ENCODE measurements around the gene ABO. TPM values are rescaled to one million over a fixed set of nuclear protein-coding genes. Genes with fewer than 3 reads are reported as not detected.

The ABO gene
- total and polyA plus RNA-seq, 9 of the 15 experiments (the other 6 are each of a cell fraction or from before 2014, with no cell fraction given), result 5.0 to 21.9 (median 11.9) TPM

- peak; percentile 71 for TF ChIP-seq PML (IDR thresholded peaks at IDR 0.05; ENCODE audit: low read length)
- no peak for TF ChIP-seq HDAC1 (IDR thresholded peaks at IDR 0.05)
- no peak for TF ChIP-seq HDAC2 (IDR thresholded peaks at IDR 0.05)
- TF ChIP-seq ARNT (IDR thresholded peaks at IDR 0.05), result no peak
- TF ChIP-seq CEBPZ (IDR thresholded peaks at IDR 0.05; ENCODE audit: borderline replicate concordance, low read depth, low read length), result no peak
- TF ChIP-seq ZNF23 (CRISPR knock-in tag; IDR thresholded peaks at IDR 0.05), result no peak
- TF ChIP-seq TOE1 (IDR thresholded peaks at IDR 0.05; ENCODE audit: borderline replicate concordance), result no peak
- TF ChIP-seq TOE1 (CRISPR knock-in tag; IDR thresholded peaks at IDR 0.05; ENCODE audit: borderline replicate concordance, low read depth), result no peak
- no peak for TF ChIP-seq TCF7 (IDR thresholded peaks at IDR 0.05; ENCODE audit: borderline replicate concordance)
- no peak for TF ChIP-seq CAMTA2 (CRISPR knock-in tag; conservative IDR thresholded peaks at IDR 0.05)
- no peak for TF ChIP-seq ZC3H4 (CRISPR knock-in tag; IDR thresholded peaks at IDR 0.05; ENCODE audit: borderline replicate concordance)
- TF ChIP-seq ZEB2 (IDR thresholded peaks at IDR 0.05), result peak; percentile 88
- TF ChIP-seq CBFA2T2 (conservative IDR thresholded peaks at IDR 0.05), result peak; percentile 91
- TF ChIP-seq USF1 (CRISPR knock-in tag; IDR thresholded peaks at IDR 0.05), result no peak
- no peak for TF ChIP-seq MYNN (IDR thresholded peaks at IDR 0.05)
- TF ChIP-seq MYNN (CRISPR knock-in tag; IDR thresholded peaks at IDR 0.05), result no peak
- no peak for TF ChIP-seq SMARCA5 (IDR thresholded peaks at IDR 0.05)
- no peak for TF ChIP-seq MIER1 (IDR thresholded peaks at IDR 0.05; ENCODE audit: low read depth)
- TF ChIP-seq RNF219 (CRISPR knock-in tag; IDR thresholded peaks at IDR 0.05), result no peak
- no peak for TF ChIP-seq BRF2 (IDR thresholded peaks at IDR 0.05; ENCODE audit: borderline replicate concordance, insufficient read depth, insufficient read length)
- no peak for TF ChIP-seq BRD9 (IDR thresholded peaks at IDR 0.05; ENCODE audit: low read depth, partially characterized antibody)
- TF ChIP-seq ZSCAN29 (IDR thresholded peaks at IDR 0.05), result no peak
- no peak for TF ChIP-seq RBM15 (IDR thresholded peaks at IDR 0.05; ENCODE audit: insufficient read depth, low read length)
- TF ChIP-seq ASH1L (IDR thresholded peaks at IDR 0.05; ENCODE audit: borderline replicate concordance, low read depth, partially characterized antibody), result no peak
- no peak for TF ChIP-seq THAP7 (CRISPR knock-in tag; IDR thresholded peaks at IDR 0.05)
Observed at GRCh38 chr9:133263557-133263956, 11.4 kb downstream of the ABO start (continued).

Measured in K562 (cell line).